H9 (cell line): ENCODE data around the gene WWC2. TPM values are rescaled to one million over a fixed set of nuclear protein-coding genes. Genes with fewer than 3 reads are reported as not detected.
A peak's percentile ranks its signal among the peaks of the same experiment; 100 is the strongest.

Experiments used
- DNase-seq: peaks from one replicate; pipeline ENCODE4 v3.0.0-alpha.2; 2017
- H2AFZ ChIP-seq: one replicate; pipeline ENCODE4 v1.6.1; 2013; ENCODE audit warnings: mild to moderate bottlenecking, low read length, control low read depth, moderate library complexity
- H2AK5ac ChIP-seq: 2 replicates; pipeline ENCODE4 v1.6.1; 2013; ENCODE audit warnings: low read length, control low read depth, mixed read lengths; ENCODE audit not compliant: insufficient read length
- H2BK120ac ChIP-seq: one replicate; pipeline ENCODE4 v1.6.1; 2013; ENCODE audit warnings: low read depth, mild to moderate bottlenecking, low read length, control low read depth, inconsistent platforms; ENCODE audit not compliant: poor library complexity, severe bottlenecking
- H2BK12ac ChIP-seq: 2 replicates; pipeline ENCODE4 v1.6.1; 2013; ENCODE audit warnings: low read length, control low read depth, mixed read lengths, low read depth; ENCODE audit not compliant: insufficient read length
- H2BK15ac ChIP-seq: 2 replicates; pipeline ENCODE4 v1.6.1; 2013; ENCODE audit warnings: low read depth, low read length, control low read depth
- H2BK20ac ChIP-seq: one replicate; pipeline ENCODE4 v1.6.1; 2013; ENCODE audit warnings: low read depth, mild to moderate bottlenecking, low read length, control low read depth, inconsistent platforms; ENCODE audit not compliant: poor library complexity, severe bottlenecking
- H2BK5ac ChIP-seq: 2 replicates; pipeline ENCODE4 v1.6.1; 2013; ENCODE audit warnings: low read length, control low read depth, mixed read lengths; ENCODE audit not compliant: insufficient read length
- H3K14ac ChIP-seq: 2 replicates; pipeline ENCODE4 v1.6.1; 2013; ENCODE audit warnings: low read length, control low read depth; ENCODE audit not compliant: insufficient read depth
- H3K18ac ChIP-seq: 2 replicates; pipeline ENCODE4 v1.6.1; 2013; ENCODE audit warnings: low read depth, mild to moderate bottlenecking, mixed read lengths, low read length, control low read depth; ENCODE audit not compliant: insufficient read length
- H3K23ac ChIP-seq: 2 replicates; pipeline ENCODE4 v1.6.1; 2013; ENCODE audit warnings: low read length, control low read depth, mixed read lengths, low read depth; ENCODE audit not compliant: insufficient read length
- H3K23me2 ChIP-seq: 2 replicates; pipeline ENCODE4 v1.6.1; 2013; ENCODE audit warnings: low read depth, mild to moderate bottlenecking, mixed read lengths, low read length, control low read depth; ENCODE audit not compliant: insufficient read length, poor library complexity, severe bottlenecking
- H3K27ac ChIP-seq: 2 replicates; pipeline ENCODE4 v1.5.1; 2013; ENCODE audit warnings: low read length, control low read depth, mixed read lengths, low read depth; ENCODE audit not compliant: insufficient read length
- H3K27me3 ChIP-seq: 2 replicates; pipeline ENCODE4 v1.6.1; 2013; ENCODE audit warnings: low read length, control low read depth, inconsistent platforms; ENCODE audit not compliant: insufficient read depth
- H3K4ac ChIP-seq: 2 replicates; pipeline ENCODE4 v1.6.1; 2013; ENCODE audit warnings: low read depth, mild to moderate bottlenecking, control low read depth, inconsistent platforms, low read length, moderate library complexity
- H3K4me1 ChIP-seq: 2 replicates; pipeline ENCODE4 v1.6.1; 2013; ENCODE audit warnings: low read length, control low read depth, inconsistent platforms; ENCODE audit not compliant: insufficient read depth
- H3K4me2 ChIP-seq: 2 replicates; pipeline ENCODE4 v1.6.1; 2013; ENCODE audit warnings: low read length, control low read depth, mixed read lengths; ENCODE audit not compliant: insufficient read length, insufficient read depth
- H3K56ac ChIP-seq: 2 replicates; pipeline ENCODE4 v1.6.1; 2013; ENCODE audit warnings: low read depth, mild to moderate bottlenecking, mixed read lengths, low read length, control low read depth; ENCODE audit not compliant: insufficient read length
- H3K79me1 ChIP-seq: 2 replicates; pipeline ENCODE4 v1.6.1; 2013; ENCODE audit warnings: low read depth, mild to moderate bottlenecking, moderate library complexity, low read length, control low read depth, inconsistent platforms; ENCODE audit not compliant: insufficient read depth, poor library complexity, severe bottlenecking
- H3K79me2 ChIP-seq: 2 replicates; pipeline ENCODE4 v1.6.1; 2013; ENCODE audit warnings: low read length, control low read depth, inconsistent platforms; ENCODE audit not compliant: insufficient read depth
- H3K9ac ChIP-seq: 2 replicates; pipeline ENCODE4 v1.6.1; 2013; ENCODE audit warnings: low read length, control low read depth, mixed read lengths; ENCODE audit not compliant: insufficient read length; ENCODE audit errors: extremely low read depth
- H3K9me3 ChIP-seq: one replicate; pipeline ENCODE4 v1.6.1; 2013; ENCODE audit warnings: low read depth, low read length, inconsistent platforms; ENCODE audit not compliant: control insufficient read depth
- H3T11ph ChIP-seq: one replicate; pipeline ENCODE4 v1.6.1; 2013; ENCODE audit warnings: mild to moderate bottlenecking, low read length, control low read depth, inconsistent platforms
- H4K20me1 ChIP-seq: one replicate; pipeline ENCODE4 v1.6.1; 2013; ENCODE audit not compliant: control insufficient read depth, insufficient read length, insufficient read depth
- H4K5ac ChIP-seq: 2 replicates; pipeline ENCODE4 v1.6.1; 2013; ENCODE audit warnings: low read depth, mild to moderate bottlenecking, mixed read lengths, low read length, control low read depth; ENCODE audit not compliant: insufficient read length
- H4K8ac ChIP-seq: replicated peaks from 2 replicates; pipeline ENCODE4 v1.6.1; 2013; ENCODE audit warnings: low read length, control low read depth, mixed read lengths, low read depth; ENCODE audit not compliant: insufficient read length
- H4K91ac ChIP-seq: 2 replicates; pipeline ENCODE4 v1.6.1; 2013; ENCODE audit warnings: low read depth, mild to moderate bottlenecking, moderate library complexity, mixed read lengths, low read length, control low read depth; ENCODE audit not compliant: insufficient read length
- H3K27ac Mint-ChIP-seq, 3 experiments: 2 replicates in 2 of 3; 3 replicates in 1 of 3; pipeline ENCODE4 v1.8.0; 2020 to 2021; ENCODE audit warnings: mixed read lengths in 3 of 3, mild to moderate bottlenecking in 1 of 3, moderate library complexity in 1 of 3
- H3K27me3 Mint-ChIP-seq: 2 replicates; pipeline ENCODE4 v1.8.0; 2021; ENCODE audit warnings: low read depth, mild to moderate bottlenecking, moderate library complexity, mixed read lengths
- H3K36me3 Mint-ChIP-seq, 3 experiments: 2 replicates in 2 of 3; 3 replicates in 1 of 3; pipeline ENCODE4 v1.8.0; 2020 to 2021; ENCODE audit warnings: low read depth in 3 of 3, mixed read lengths in 3 of 3; ENCODE audit not compliant: insufficient read depth in 1 of 3
- H3K4me1 Mint-ChIP-seq, 2 experiments: 2 replicates each; pipeline ENCODE4 v1.8.0; 2020; ENCODE audit warnings: mixed read lengths in 2 of 2
- H3K4me3 Mint-ChIP-seq, 2 experiments: 2 replicates in 1 of 2; 3 replicates in 1 of 2; pipeline ENCODE4 v1.8.0; 2020 to 2021; ENCODE audit warnings: mild to moderate bottlenecking in 2 of 2, mixed read lengths in 2 of 2, moderate library complexity in 1 of 2
- H3K9me3 Mint-ChIP-seq, 2 experiments: 2 replicates in 1 of 2; 3 replicates in 1 of 2; pipeline ENCODE4 v1.8.0; 2020; ENCODE audit warnings: mild to moderate bottlenecking in 2 of 2, mixed read lengths in 2 of 2, moderate library complexity in 1 of 2
- CTCF ChIP-seq: fragments of 200-600 bp; sonication (generic); conservative IDR thresholded peaks from 3 replicates; pipeline ENCODE4 v1.8.0; 2021; ENCODE audit warnings: antibody characterized with exemption, mild to moderate bottlenecking
- WGBS: extraction: QIAGEN DNeasy Blood & Tissue Kit; methylation state at CpG from one replicate; pipeline ENCODE4 v1.1.7; 2013; ENCODE audit warnings: missing lambda C conversion rate, low lambda C conversion rate, mixed read lengths; ENCODE audit not compliant: insufficient read length; ENCODE audit errors: extremely low coverage; 5-methylcytosine and 5-hydroxymethylcytosine counted together
- total RNA-seq: library from RNA; stranded (reverse); gene quantifications from 2 replicates; pipeline ENCODE4 v1.2.1, GENCODE V29; 2021

The WWC2 gene
- total RNA-seq, 1 experiment from 2014 or later: 106 TPM

- no peaks in the 10 kb centered on the region for H4K20me1 ChIP-seq
- no peak for TF ChIP-seq CTCF
- 0 out of 2 replicates have a peak, but pooled peaks cover 4% of the 10 kb centered on the region for H3K4me1 ChIP-seq
- no peaks in the 10 kb centered on the region for H3K9me3 ChIP-seq
- H2BK120ac ChIP-seq: no peak overlapping the region
- no peaks in the 10 kb centered on the region for H3K27me3 Mint-ChIP-seq
- H4K91ac ChIP-seq: no peak overlapping the region
- no peak overlapping the region for H3K56ac ChIP-seq
- H2BK5ac ChIP-seq: no peak overlapping the region
- no peak overlapping the region for H4K5ac ChIP-seq
- no peak overlapping the region for H3T11ph ChIP-seq
- no peak overlapping the region for H2BK15ac ChIP-seq
- H3K79me2 ChIP-seq: no peaks in the 10 kb centered on the region
- no peak overlapping the region for H2BK12ac ChIP-seq
- no peak overlapping the region for H2AFZ ChIP-seq
- H3K27ac ChIP-seq: no peak overlapping the region
- H3K79me1 ChIP-seq: peaks cover 2% of the 10 kb centered on the region
- peaks cover 12 to 14% of the 10 kb centered on the region in 2 experiments for H3K4me1 Mint-ChIP-seq
- H3K4me2 ChIP-seq: no peak overlapping the region
- H3K4me3 Mint-ChIP-seq: no peak overlapping the region
- H3K18ac ChIP-seq: no peak overlapping the region
- no peaks in the 10 kb centered on the region for H3K9me3 Mint-ChIP-seq
- no peak overlapping the region for H4K8ac ChIP-seq
- H3K27me3 ChIP-seq: no peaks in the 10 kb centered on the region
- WGBS: no CpG with 5 or more reads among the region's 6 CpGs
- no peak overlapping the region for H3K14ac ChIP-seq
- H2BK20ac ChIP-seq: no peak overlapping the region
- H3K4ac ChIP-seq: no peak overlapping the region
- peaks cover 19 to 69% (median 67%) of the 10 kb centered on the region in 3 experiments; a peak in 6 of 7 replicates for H3K36me3 Mint-ChIP-seq
- no peak overlapping the region for H3K23ac ChIP-seq
- H2AK5ac ChIP-seq: no peak overlapping the region
- H3K27ac Mint-ChIP-seq: peak overlapping the region in 2 of 3 experiments; percentile 15 to 65; a peak in 3 of 7 replicates
- no peak overlapping the region for H3K9ac ChIP-seq
- DNase-seq: no peak
- no peaks in the 10 kb centered on the region for H3K23me2 ChIP-seq
Measured at GRCh38 chr4:183256343-183256742, 157.3 kb downstream of the WWC2 start.
